PC-9 (cell line): Measurements from ENCODE around the gene SLC17A7.

Experiments used
- EZH2 ChIP-seq: fragments of 200-600 bp; sonication (generic); IDR thresholded peaks from 2 replicates; pipeline ENCODE4 v1.8.0; 2017; ENCODE audit warnings: antibody characterized with exemption, low read depth
- TF ChIP-seq, protein P1 (sequence below): fragments of 200-600 bp; sonication (generic); conservative IDR thresholded peaks from 2 replicates; pipeline ENCODE4 v1.6.1; 2017; ENCODE audit warnings: mixed run types, antibody characterized with exemption, mild to moderate bottlenecking, moderate library complexity

DNA sequence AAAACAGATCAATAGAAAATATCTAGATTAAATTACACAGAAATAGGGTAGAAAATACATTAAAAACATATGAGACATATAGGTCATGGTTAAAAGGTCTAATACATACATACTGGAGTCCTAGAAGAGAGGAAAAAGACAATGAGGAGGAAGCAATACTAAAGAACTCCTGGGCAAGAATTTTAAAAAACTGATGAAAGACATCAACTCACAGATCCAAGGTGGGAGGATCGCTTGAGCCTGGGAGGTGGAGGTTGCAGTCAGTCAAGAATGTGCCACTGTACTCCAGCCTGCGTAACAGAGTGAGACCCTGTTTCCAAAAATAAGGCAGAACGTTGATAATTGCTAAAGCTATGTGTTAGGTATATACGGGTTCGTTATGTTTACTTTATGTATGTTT, 58.7 kb downstream of the SLC17A7 start:
- TF ChIP-seq, protein P1, sequence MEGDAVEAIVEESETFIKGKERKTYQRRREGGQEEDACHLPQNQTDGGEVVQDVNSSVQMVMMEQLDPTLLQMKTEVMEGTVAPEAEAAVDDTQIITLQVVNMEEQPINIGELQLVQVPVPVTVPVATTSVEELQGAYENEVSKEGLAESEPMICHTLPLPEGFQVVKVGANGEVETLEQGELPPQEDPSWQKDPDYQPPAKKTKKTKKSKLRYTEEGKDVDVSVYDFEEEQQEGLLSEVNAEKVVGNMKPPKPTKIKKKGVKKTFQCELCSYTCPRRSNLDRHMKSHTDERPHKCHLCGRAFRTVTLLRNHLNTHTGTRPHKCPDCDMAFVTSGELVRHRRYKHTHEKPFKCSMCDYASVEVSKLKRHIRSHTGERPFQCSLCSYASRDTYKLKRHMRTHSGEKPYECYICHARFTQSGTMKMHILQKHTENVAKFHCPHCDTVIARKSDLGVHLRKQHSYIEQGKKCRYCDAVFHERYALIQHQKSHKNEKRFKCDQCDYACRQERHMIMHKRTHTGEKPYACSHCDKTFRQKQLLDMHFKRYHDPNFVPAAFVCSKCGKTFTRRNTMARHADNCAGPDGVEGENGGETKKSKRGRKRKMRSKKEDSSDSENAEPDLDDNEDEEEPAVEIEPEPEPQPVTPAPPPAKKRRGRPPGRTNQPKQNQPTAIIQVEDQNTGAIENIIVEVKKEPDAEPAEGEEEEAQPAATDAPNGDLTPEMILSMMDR = no peak
- no peak for TF ChIP-seq EZH2
